Mesendoderm (in vitro differentiated cells): ENCODE measurements around the gene LTB4R.

Source experiments
- DNase-seq: peaks from one replicate; pipeline ENCODE4 v3.0.0; 2013
- H2AK5ac ChIP-seq: 2 replicates; pipeline ENCODE4 v1.6.1; 2013; ENCODE audit warnings: low read length, inconsistent platforms
- H2BK120ac ChIP-seq: 2 replicates; pipeline ENCODE4 v1.6.1; 2013; ENCODE audit warnings: low read depth, mild to moderate bottlenecking, low read length, moderate library complexity, mixed read lengths
- H2BK15ac ChIP-seq: replicated peaks from 2 replicates; pipeline ENCODE4 v1.6.1; 2013; ENCODE audit warnings: low read depth, mild to moderate bottlenecking, moderate library complexity
- H2BK5ac ChIP-seq: 2 replicates; pipeline ENCODE4 v1.6.1; 2013; ENCODE audit warnings: low read length, inconsistent platforms
- H3K18ac ChIP-seq: 2 replicates; pipeline ENCODE4 v1.6.1; 2013; ENCODE audit warnings: mild to moderate bottlenecking, low read length, mixed read lengths
- H3K23ac ChIP-seq: one replicate; pipeline ENCODE4 v1.6.1; 2013; ENCODE audit warnings: low read length
- H3K27ac ChIP-seq: 2 replicates; pipeline ENCODE4 v1.5.1; 2013; ENCODE audit warnings: low read depth, mild to moderate bottlenecking, inconsistent platforms, low read length, moderate library complexity
- H3K27me3 ChIP-seq: 2 replicates; pipeline ENCODE4 v1.6.1; 2013; ENCODE audit warnings: low read length, control low read depth, mild to moderate bottlenecking, inconsistent platforms; ENCODE audit not compliant: insufficient read depth, poor library complexity
- H3K36me3 ChIP-seq: 2 replicates; pipeline ENCODE4 v1.6.1; 2013; ENCODE audit warnings: low read length, inconsistent platforms; ENCODE audit not compliant: control insufficient read depth, insufficient read depth
- H3K4ac ChIP-seq: one replicate; pipeline ENCODE4 v1.6.1; 2013; ENCODE audit warnings: low read depth, mild to moderate bottlenecking, low read length, moderate library complexity
- H3K4me1 ChIP-seq: 2 replicates; pipeline ENCODE4 v1.6.1; 2013; ENCODE audit warnings: low read depth, low read length, inconsistent platforms; ENCODE audit not compliant: control insufficient read depth
- H3K4me2 ChIP-seq: 2 replicates; pipeline ENCODE4 v1.6.1; 2013; ENCODE audit warnings: low read length
- H3K4me3 ChIP-seq: 2 replicates; pipeline ENCODE4 v1.5.1; 2013; ENCODE audit warnings: mild to moderate bottlenecking, low read length
- H3K56ac ChIP-seq: one replicate; pipeline ENCODE4 v1.6.1; 2013; ENCODE audit warnings: low read length
- H3K79me1 ChIP-seq: 2 replicates; pipeline ENCODE4 v1.6.1; 2013; ENCODE audit warnings: low read length, inconsistent platforms
- H3K79me2 ChIP-seq: 2 replicates; pipeline ENCODE4 v1.6.1; 2013; ENCODE audit warnings: mild to moderate bottlenecking, low read length; ENCODE audit not compliant: control insufficient read depth, insufficient read depth
- H3K9ac ChIP-seq: 2 replicates; pipeline ENCODE4 v1.6.1; 2013; ENCODE audit warnings: low read length, inconsistent platforms
- H4K5ac ChIP-seq: one replicate; pipeline ENCODE4 v1.6.1; 2013; ENCODE audit warnings: low read length
- H4K8ac ChIP-seq: one replicate; pipeline ENCODE4 v1.6.1; 2013; ENCODE audit warnings: low read depth, mild to moderate bottlenecking, control low read depth, low read length, moderate library complexity
- WGBS: extraction: QIAGEN DNeasy Blood & Tissue Kit; methylation state at CpG from one replicate; pipeline ENCODE4 v1.1.7; 2013; ENCODE audit warnings: low lambda C conversion rate, missing lambda C conversion rate; ENCODE audit not compliant: insufficient coverage; ENCODE audit errors: extremely low coverage; 5-methylcytosine and 5-hydroxymethylcytosine counted together

The LTB4R gene

DNA sequence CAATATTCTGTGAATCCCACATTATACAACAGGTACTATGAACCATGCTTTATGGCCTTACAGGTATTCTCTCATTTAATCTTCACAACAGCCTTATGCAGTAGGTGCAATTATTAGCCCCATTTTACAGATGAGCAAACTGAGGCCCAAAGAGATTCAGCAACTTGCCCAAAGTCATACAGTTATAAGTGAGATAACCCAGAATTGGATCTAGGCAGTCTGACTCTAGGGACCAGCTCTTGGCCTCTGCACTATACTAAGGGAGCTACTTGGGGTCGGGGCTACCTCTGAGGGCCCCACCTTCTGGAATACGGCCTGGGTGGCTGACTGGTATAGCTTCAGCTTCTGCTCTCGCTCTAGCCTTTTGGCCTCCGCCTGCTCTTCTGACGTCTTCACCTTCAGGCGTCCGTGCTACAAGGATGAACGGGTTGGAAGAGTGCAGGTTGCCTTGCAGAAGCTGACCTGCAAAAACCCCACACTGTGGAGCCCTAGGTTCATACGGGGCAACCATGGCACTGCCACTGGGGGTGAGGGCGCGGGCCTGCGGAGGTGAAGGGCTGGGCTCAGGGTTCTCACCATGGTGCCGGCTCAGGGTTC is 40.7 kb upstream of the LTB4R start:
- Histone ChIP-seq H3K9ac (peak overlapping the region; percentile 97), H2BK15ac (no peak overlapping the region), H3K4me3 (peak overlapping the region; percentile 23), H3K79me2 (no peaks in the 10 kb centered on the region), H2AK5ac (no peak overlapping the region), H2BK120ac (no peak overlapping the region), H3K36me3 (no peaks in the 10 kb centered on the region), H3K4ac (no peak overlapping the region), H2BK5ac (no peak overlapping the region), H4K5ac (no peak overlapping the region), H3K23ac (no peak overlapping the region), H3K4me1 (no peaks in the 10 kb centered on the region), H3K27ac (no peak overlapping the region), H3K4me2 (peak overlapping the region; percentile 17), H3K56ac (peak overlapping the region; percentile 99), H4K8ac (peak overlapping the region; percentile 29), H3K79me1 (no peaks in the 10 kb centered on the region), H3K27me3 (no peaks in the 10 kb centered on the region), H3K18ac (no peak overlapping the region)
- WGBS: no CpG with 5 or more reads among the region's 13 CpGs
- no peak for DNase-seq

DNA sequence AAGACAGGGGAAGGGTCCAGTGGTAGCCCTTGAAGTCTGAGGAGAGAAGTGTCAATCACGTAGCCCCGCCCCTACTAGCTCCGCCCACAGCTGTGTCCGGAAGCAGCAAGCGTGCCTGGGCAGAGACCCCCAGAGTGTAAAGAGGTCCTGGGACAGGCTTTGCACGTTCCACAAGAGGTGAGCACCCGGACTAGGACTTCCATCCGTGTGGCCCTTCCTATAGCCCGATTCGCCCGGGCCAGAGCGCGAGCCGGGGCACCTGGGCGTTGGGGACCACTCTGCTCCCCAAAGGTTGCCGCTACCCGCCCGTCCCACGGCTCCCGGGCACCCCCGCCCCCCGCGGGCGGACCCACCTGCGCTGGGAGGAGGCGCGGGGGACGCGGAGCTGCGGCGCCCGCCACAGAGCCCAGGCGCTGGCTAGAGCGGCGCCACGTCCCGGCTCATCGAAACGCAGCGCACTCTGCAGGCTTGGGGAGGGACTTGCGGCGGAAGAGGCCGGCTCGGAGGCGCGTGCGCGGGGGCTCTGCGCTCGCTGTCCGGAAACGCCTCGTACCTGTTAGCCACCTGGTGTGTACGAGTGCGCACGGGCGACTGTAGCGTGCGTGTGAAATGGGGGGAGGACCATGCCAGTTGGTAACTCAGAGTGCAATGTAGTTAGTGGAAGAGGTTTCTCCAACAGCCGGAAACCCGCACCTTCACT is 40.0 kb upstream of the LTB4R start, which contains the start of gene RABGGTA:
TSS of gene RABGGTA (minus strand) at position 464 of the 700 bp plus-strand sequence. CDS start 482 bp downstream, outside the sequence.
- no peak within 1 kb of the TSS for H3K23ac ChIP-seq
- H3K9ac ChIP-seq: peak within 1 kb of the TSS; percentile 97
- peak within 1 kb of the TSS; percentile 95 for H3K4ac ChIP-seq
- no peaks in the 10 kb centered on the region for H3K36me3 ChIP-seq
- H3K18ac ChIP-seq: peak within 1 kb of the TSS; percentile 92
- DNase-seq: peak; percentile 95
- WGBS: no CpG with 5 or more reads among the region's 61 CpGs
- H3K4me2 ChIP-seq: peak within 1 kb of the TSS; percentile 98
- peak within 1 kb of the TSS; percentile 32 for H2BK120ac ChIP-seq
- H2BK5ac ChIP-seq: peak within 1 kb of the TSS; percentile 93
- no peak within 1 kb of the TSS for H4K5ac ChIP-seq
- H3K27ac ChIP-seq: peak within 1 kb of the TSS; percentile 88
- no peaks in the 10 kb centered on the region for H3K79me2 ChIP-seq
- H3K4me1 ChIP-seq: no peaks in the 10 kb centered on the region
- H2AK5ac ChIP-seq: no peak within 1 kb of the TSS
- H3K27me3 ChIP-seq: no peaks in the 10 kb centered on the region
- peak within 1 kb of the TSS; percentile 71 for H3K4me3 ChIP-seq
- peak within 1 kb of the TSS; percentile 99 for H3K56ac ChIP-seq
- no peaks in the 10 kb centered on the region for H3K79me1 ChIP-seq
- peak within 1 kb of the TSS; percentile 91 for H4K8ac ChIP-seq
- no peak within 1 kb of the TSS for H2BK15ac ChIP-seq

DNA sequence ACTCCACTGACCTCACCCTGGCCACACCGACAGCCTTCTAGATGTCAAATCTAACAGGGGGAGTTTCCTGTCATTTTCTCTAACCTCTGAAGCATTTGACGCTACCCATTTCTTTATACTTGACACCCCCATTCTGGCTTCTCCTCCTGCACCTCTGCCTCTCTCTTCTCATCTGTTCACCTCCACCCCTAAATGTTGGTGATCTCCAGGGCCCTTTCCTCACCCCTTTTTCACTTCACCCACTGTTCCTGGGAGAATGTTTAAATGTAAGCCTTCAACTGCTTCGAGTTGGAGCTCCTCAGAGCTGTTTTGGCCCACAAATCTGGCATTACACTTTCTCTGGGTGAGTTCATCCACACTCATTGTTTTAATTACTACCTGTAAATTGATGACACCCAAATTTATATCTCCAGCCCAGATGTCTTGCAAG is 39.5 kb upstream of the LTB4R start:
- Histone ChIP-seq H3K4me2 (peak overlapping the region; percentile 98), H2BK15ac (no peak overlapping the region), H4K8ac (no peak overlapping the region), H3K36me3 (no peaks in the 10 kb centered on the region), H3K4me3 (peak overlapping the region; percentile 60), H3K9ac (peak overlapping the region; percentile 63), H3K56ac (peak overlapping the region; percentile 93), H3K4me1 (no peaks in the 10 kb centered on the region), H3K27ac (no peak overlapping the region), H3K4ac (no peak overlapping the region), H4K5ac (no peak overlapping the region), H2BK5ac (no peak overlapping the region), H3K79me2 (no peaks in the 10 kb centered on the region), H3K18ac (no peak overlapping the region), H3K27me3 (no peaks in the 10 kb centered on the region), H2BK120ac (no peak overlapping the region), H3K23ac (no peak overlapping the region), H3K79me1 (no peaks in the 10 kb centered on the region), H2AK5ac (no peak overlapping the region)
- no peak for DNase-seq
- no CpG with 5 or more reads among the region's 3 CpGs for WGBS

DNA sequence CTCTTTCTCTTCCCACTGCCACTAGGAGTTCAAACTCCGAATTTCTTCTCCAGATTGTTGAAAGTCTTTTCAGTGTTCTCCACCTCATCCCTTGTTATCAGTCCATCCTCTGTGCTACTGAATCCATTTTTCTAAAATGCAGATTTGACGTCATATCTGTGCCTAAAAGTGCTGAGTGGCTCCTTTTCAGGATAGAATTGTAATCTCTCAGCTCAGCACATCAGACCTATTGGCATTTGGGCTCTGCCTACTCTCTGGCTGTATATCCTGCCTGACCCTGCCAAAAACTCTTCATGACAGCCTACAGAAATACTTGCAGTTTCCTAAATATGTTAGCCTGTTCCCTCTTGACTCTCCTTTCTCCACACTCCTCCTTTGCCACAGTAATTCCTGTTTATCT is 38.8 kb upstream of the LTB4R start:
- Histone ChIP-seq H3K9ac (no peak overlapping the region), H2BK5ac (no peak overlapping the region), H2BK15ac (no peak overlapping the region), H3K56ac (no peak overlapping the region), H2BK120ac (no peak overlapping the region), H3K18ac (no peak overlapping the region), H4K8ac (no peak overlapping the region), H4K5ac (no peak overlapping the region), H3K27me3 (no peaks in the 10 kb centered on the region), H3K4me2 (no peak overlapping the region), H2AK5ac (no peak overlapping the region), H3K27ac (no peak overlapping the region), H3K4me1 (no peaks in the 10 kb centered on the region), H3K23ac (no peak overlapping the region), H3K36me3 (no peaks in the 10 kb centered on the region), H3K79me2 (no peaks in the 10 kb centered on the region), H3K4me3 (no peak overlapping the region), H3K79me1 (no peaks in the 10 kb centered on the region), H3K4ac (no peak overlapping the region)
- WGBS: no CpG with 5 or more reads among the region's 2 CpGs
- DNase-seq: no peak

DNA sequence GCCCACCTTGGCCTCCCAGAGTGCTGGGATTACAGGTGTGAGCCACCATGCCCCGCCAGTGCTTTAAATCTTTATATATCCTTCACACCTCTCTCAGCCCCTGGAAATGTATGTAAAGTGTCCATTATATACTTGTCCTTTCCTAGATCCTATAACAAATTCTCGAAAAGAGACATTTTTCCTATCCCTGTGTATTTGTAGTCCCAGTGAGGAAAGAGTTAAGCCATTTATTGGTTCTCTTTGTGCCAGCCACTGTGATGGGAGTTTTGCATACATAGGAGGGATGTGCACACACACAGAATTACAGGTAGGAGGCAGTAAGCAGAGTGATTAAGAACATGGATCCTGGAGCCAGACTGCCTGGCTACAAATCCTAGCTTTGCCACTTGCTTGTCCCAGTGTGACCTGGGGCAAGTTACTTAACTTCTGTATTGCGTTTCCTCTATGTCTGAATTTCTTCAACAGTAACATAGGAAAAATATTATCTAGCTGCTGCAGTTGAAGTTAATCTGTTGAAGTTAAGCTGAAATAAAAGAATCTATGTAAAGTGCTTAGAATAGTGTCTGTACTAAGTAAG is 37.8 kb upstream of the LTB4R start:
- Histone ChIP-seq H2BK5ac (no peak overlapping the region), H3K27ac (no peak overlapping the region), H3K79me1 (no peaks in the 10 kb centered on the region), H3K4me3 (no peak overlapping the region), H4K8ac (no peak overlapping the region), H3K4ac (no peak overlapping the region), H2BK15ac (no peak overlapping the region), H3K18ac (no peak overlapping the region), H2BK120ac (no peak overlapping the region), H3K4me2 (no peak overlapping the region), H3K4me1 (no peaks in the 10 kb centered on the region), H3K56ac (no peak overlapping the region), H3K27me3 (no peaks in the 10 kb centered on the region), H3K9ac (no peak overlapping the region), H2AK5ac (no peak overlapping the region), H3K23ac (no peak overlapping the region), H4K5ac (no peak overlapping the region), H3K36me3 (no peaks in the 10 kb centered on the region), H3K79me2 (no peaks in the 10 kb centered on the region)
- no CpG with 5 or more reads among the region's 3 CpGs for WGBS
- peak; percentile 29 for DNase-seq
